OCI-LY7 (cell line): Measurements from ENCODE around the gene ESRP2.

Experiments
- CTCF ChIP-seq: fragments of 200-600 bp; sonication (generic); conservative IDR thresholded peaks from 2 replicates; pipeline ENCODE4 v1.5.1; 2014; ENCODE audit warnings: mild to moderate bottlenecking, antibody characterized with exemption, low read length, moderate library complexity, mixed read lengths
- EZH2phosphoT487 ChIP-seq: fragments of 200-600 bp; sonication (generic); IDR thresholded peaks from 2 replicates; pipeline ENCODE4 v1.6.1; 2018; ENCODE audit warnings: low read depth, borderline replicate concordance, mild to moderate bottlenecking, mixed run types, antibody characterized with exemption, low read length, moderate library complexity, mixed read lengths

- TF ChIP-seq CTCF (no peak), EZH2phosphoT487 (no peak)
Observed at GRCh38 chr16:68242926-68243858, 7.3 kb upstream of the ESRP2 start.
